HepG2 (cell line): Measurements from ENCODE around the gene ARL17A. TPM values are rescaled to one million over a fixed set of nuclear protein-coding genes. Genes with fewer than 3 reads are reported as not detected.
A peak's percentile ranks its signal among the peaks of the same experiment; 100 is the strongest.
"Not testable (repeated sequence)": the region's sequence is repeated elsewhere in the genome, so short reads cannot be mapped to it uniquely, and the experiment has no call there.

ENCODE experiments used
- ATAC-seq: fragments of 200-7000 bp; cut with Tn5 transposase; 3 replicates; pipeline ENCODE4 v1.9.1; 2020; ENCODE audit warnings: mild to moderate bottlenecking, moderate library complexity
- BruUV-seq: library from RNA; stranded (reverse); fragments of 400-500 nt; replicated peaks from 2 replicates; lab custom pipeline; 2021; lab: Mats Ljungman, UMichigan
- CTCF ChIA-PET: fragments of 300-600 bp; formaldehyde crosslinking; extraction: SDS; loops from one replicate; lab custom pipeline; 2021; ENCODE audit warnings: low total read pairs, inconsistent platforms, low intra/inter-chr PET ratio; lab: Yijun Ruan, JAX
- POLR2A ChIA-PET: fragments of 350-600 bp; sonication (Branson Sonifier 250); formaldehyde crosslinking; loops from one replicate; lab custom pipeline; 2020; ENCODE audit warnings: antibody characterized with exemption, inconsistent platforms; lab: Yijun Ruan, JAX
- DNase-seq: peaks from one replicate; pipeline ENCODE4 v3.0.0-alpha.2; 2015; ENCODE audit warnings: low spot score
- FAIRE-seq: peaks from 3 replicates; lab custom pipeline; 2011; peaks lifted over from hg19 to GRCh38; lab: Jason Lieb, UNC
- H2AFZ ChIP-seq: one replicate; pipeline ENCODE4 v1.6.1; 2011; ENCODE audit warnings: low read length, inconsistent platforms
- H3K27ac ChIP-seq: fragments of 300-600 bp; 3 replicates; pipeline ENCODE4 v1.8.0; 2011; ENCODE audit warnings: mixed run types, mild to moderate bottlenecking, mixed read lengths, low read length, inconsistent platforms; ENCODE audit not compliant: insufficient read depth; ENCODE audit errors: extremely low read length
- H3K27me3 ChIP-seq, 2 experiments: fragments of 200-600 bp in 1 of 2; 2 replicates in 1 of 2; 3 replicates in 1 of 2; pipeline versions ENCODE4 v1.6.0 to v1.8.0; 2011; ENCODE audit warnings: low read length in 2 of 2, mild to moderate bottlenecking in 2 of 2, moderate library complexity in 2 of 2, inconsistent platforms in 1 of 2; ENCODE audit not compliant: insufficient read depth in 2 of 2, control insufficient read depth in 1 of 2
- H3K36me3 ChIP-seq, 2 experiments: fragments of 200-600 bp in 1 of 2; replicated peaks in 1 of 2; 2 replicates in 1 of 2; 3 replicates in 1 of 2; pipeline versions ENCODE4 v1.5.1 to v1.8.0; 2011; ENCODE audit warnings: low read length in 2 of 2, inconsistent platforms in 1 of 2; ENCODE audit not compliant: insufficient read depth in 2 of 2, control insufficient read depth in 1 of 2
- H3K4me1 ChIP-seq: 2 replicates; pipeline ENCODE4 v1.5.1; 2012; ENCODE audit warnings: low read length, inconsistent platforms; ENCODE audit not compliant: insufficient read depth
- H3K4me2 ChIP-seq: 2 replicates; pipeline ENCODE4 v1.6.0; 2011; ENCODE audit warnings: low read depth, low read length, inconsistent platforms
- H3K4me3 ChIP-seq, 3 experiments: fragments of 200-600 bp in 1 of 3; sonication (generic), shearing (Covaris generic) in 1 of 3; replicated peaks in 1 of 3; 2 replicates each; pipeline ENCODE4 v1.5.1; 2011 to 2016; ENCODE audit warnings: low read length in 3 of 3, inconsistent platforms in 2 of 3, low read depth in 2 of 3, mild to moderate bottlenecking in 2 of 3, control low read depth in 1 of 3, mixed read lengths in 1 of 3; ENCODE audit not compliant: insufficient read depth in 1 of 3
- H3K79me2 ChIP-seq: one replicate; pipeline ENCODE4 v1.6.1; 2011; ENCODE audit warnings: low read length, inconsistent platforms; ENCODE audit not compliant: insufficient read depth
- H3K9ac ChIP-seq: 2 replicates; pipeline ENCODE4 v1.6.0; 2011; ENCODE audit warnings: mild to moderate bottlenecking, low read depth, low read length, inconsistent platforms; ENCODE audit not compliant: insufficient read depth
- H3K9me3 ChIP-seq: 2 replicates; pipeline ENCODE4 v1.5.1; 2012; ENCODE audit warnings: mild to moderate bottlenecking, low read length
- H4K20me1 ChIP-seq: 2 replicates; pipeline ENCODE4 v1.6.0; 2011; ENCODE audit warnings: inconsistent platforms, mild to moderate bottlenecking, low read length, moderate library complexity; ENCODE audit not compliant: insufficient read depth
- WGBS: methylation state at CpG from one replicate; pipeline ENCODE4 v1.1.6; 2017; ENCODE audit warnings: low lambda C conversion rate; 5-methylcytosine and 5-hydroxymethylcytosine counted together
- in situ Hi-C: cut with HindIII; loops from 2 replicates; pipeline ENCODE4 v1.10.0; 2017; ENCODE audit warnings: low pct_unique_long_range_greater_than_20kb; ENCODE audit not compliant: extremely low pct_ligation_motif_present
- intact Hi-C: fragments of 100-400 bp; cut with micrococcal nuclease; formaldehyde crosslinking; loops from one replicate; pipeline ENCODE4 v1.10.0; 2022; ENCODE audit not compliant: unreplicated experiment
- polyA plus RNA-seq, 8 experiments: library from polyadenylated mRNA; depleted of rRNA in 3 of 8; stranded (reverse) in 7 of 8; unstranded in 1 of 8; fragments of >200 nt; fragmentation: Illumina TruSeq in 4 of 8; extraction: Trizol in 4 of 8; gene quantifications; 2 replicates each; pipeline versions ENCODE4 v1.2.1 to v1.2.3, GENCODE V29; 2011 to 2016; ENCODE audit warnings: low read depth in 4 of 8, missing spikeins in 1 of 8, mixed read lengths in 1 of 8; ENCODE audit not compliant: insufficient read depth in 1 of 8
- total RNA-seq, 5 experiments: library from RNA; depleted of rRNA; stranded (reverse); fragments of >200 nt; fragmentation: Illumina TruSeq; extraction: Trizol; gene quantifications; 2 replicates each; pipeline ENCODE4 v1.2.3, GENCODE V29; 2016; ENCODE audit warnings: low read depth in 1 of 5

The ARL17A gene
- total and polyA plus RNA-seq, 2 of the 13 experiments (the other 11 are each of a cell fraction or from before 2014, with no cell fraction given), result 18.8 to 19.4 TPM

DNA sequence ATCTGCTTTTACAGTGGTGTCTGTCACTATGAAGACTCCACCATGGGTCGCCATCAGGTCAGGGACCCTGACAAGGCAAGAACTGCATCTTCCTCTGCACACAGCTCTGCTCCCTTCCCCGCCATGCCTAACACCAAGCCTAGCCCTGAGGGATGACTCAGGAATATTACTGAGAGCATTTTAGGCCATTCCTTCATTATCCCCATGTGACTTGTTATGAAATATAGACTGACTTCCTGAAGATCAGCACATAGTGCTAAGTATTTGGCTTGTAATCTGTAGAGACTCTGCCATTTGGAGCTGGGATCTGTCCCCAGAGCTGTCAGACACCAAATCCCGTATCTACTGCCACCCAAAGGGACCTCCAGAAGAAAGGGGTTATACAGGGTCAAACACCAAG, 19.4 kb downstream of the ARL17A start:
- H3K9ac ChIP-seq, H3K4me3 ChIP-seq, POLR2A ChIA-PET, H3K4me1 ChIP-seq, CTCF ChIA-PET, H3K9me3 ChIP-seq, H4K20me1 ChIP-seq, H3K27me3 ChIP-seq, H3K4me2 ChIP-seq, H3K36me3 ChIP-seq, H3K79me2 ChIP-seq, H2AFZ ChIP-seq, FAIRE-seq, in situ Hi-C loops, intact Hi-C loops, DNase-seq, H3K27ac ChIP-seq: not testable (repeated sequence)
- no CpG with 5 or more reads among the region's 3 CpGs for WGBS
- peak; percentile 41; the same call in 2 of the 3 replicates for ATAC-seq
- TSS peak; percentile 41 for BruUV-seq

DNA sequence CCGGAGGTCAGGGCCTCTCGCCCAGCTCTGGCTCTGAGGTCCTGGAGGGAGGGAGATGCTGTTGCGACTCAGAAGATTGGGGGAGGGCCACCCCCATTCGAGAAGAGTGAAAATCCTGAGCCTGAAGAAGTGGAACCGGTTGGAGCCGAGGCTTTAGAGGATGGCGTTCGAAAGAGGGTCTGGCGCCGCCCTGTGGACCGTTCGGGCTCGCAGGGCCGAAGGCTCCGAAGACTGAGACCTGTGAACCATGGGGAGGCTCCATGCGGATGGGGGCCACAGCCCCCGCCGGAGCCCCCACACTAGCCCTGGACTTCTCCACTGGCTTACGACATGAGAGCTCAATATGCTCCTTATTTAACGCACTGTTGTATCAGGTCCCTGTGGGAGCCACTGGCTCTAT, 20.3 kb downstream of the ARL17A start:
- H3K9me3 ChIP-seq, H3K4me1 ChIP-seq, BruUV-seq, H3K9ac ChIP-seq, H3K79me2 ChIP-seq, in situ Hi-C loops, DNase-seq, H4K20me1 ChIP-seq, H3K27ac ChIP-seq, H3K36me3 ChIP-seq, POLR2A ChIA-PET, H3K4me3 ChIP-seq, FAIRE-seq, H2AFZ ChIP-seq, CTCF ChIA-PET, H3K4me2 ChIP-seq, intact Hi-C loops, H3K27me3 ChIP-seq: not testable (repeated sequence)
- ATAC-seq, result peak; percentile 69
- no CpG with 5 or more reads among the region's 20 CpGs for WGBS

DNA sequence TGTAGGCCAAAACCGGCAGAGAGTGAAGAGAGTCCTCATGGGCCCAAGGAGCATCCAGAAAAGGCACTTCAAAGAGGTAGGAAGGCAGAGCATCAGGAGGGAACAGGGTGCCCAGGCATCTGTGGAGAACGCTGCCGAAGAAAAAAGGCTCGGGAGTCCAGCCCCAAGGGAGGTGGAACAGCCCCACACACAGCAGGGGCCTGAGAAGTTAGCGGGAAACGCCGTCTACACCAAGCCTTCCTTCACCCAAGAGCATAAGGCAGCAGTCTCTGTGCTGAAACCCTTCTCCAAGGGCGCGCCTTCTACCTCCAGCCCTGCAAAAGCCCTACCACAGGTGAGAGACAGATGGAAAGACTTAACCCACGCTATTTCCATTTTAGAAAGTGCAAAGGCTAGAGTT, 30.9 kb downstream of the ARL17A start:
- FAIRE-seq, intact Hi-C loops, H3K27ac ChIP-seq, H2AFZ ChIP-seq, CTCF ChIA-PET, POLR2A ChIA-PET, H3K27me3 ChIP-seq, H3K9me3 ChIP-seq, DNase-seq, H3K4me1 ChIP-seq, H3K4me3 ChIP-seq, in situ Hi-C loops, ATAC-seq, H3K36me3 ChIP-seq, H4K20me1 ChIP-seq, H3K9ac ChIP-seq, H3K4me2 ChIP-seq, H3K79me2 ChIP-seq: not testable (repeated sequence)
- TSS peak; percentile 67 for BruUV-seq
- WGBS, result 96% methylated on average over 9 of the region's 10 CpGs

DNA sequence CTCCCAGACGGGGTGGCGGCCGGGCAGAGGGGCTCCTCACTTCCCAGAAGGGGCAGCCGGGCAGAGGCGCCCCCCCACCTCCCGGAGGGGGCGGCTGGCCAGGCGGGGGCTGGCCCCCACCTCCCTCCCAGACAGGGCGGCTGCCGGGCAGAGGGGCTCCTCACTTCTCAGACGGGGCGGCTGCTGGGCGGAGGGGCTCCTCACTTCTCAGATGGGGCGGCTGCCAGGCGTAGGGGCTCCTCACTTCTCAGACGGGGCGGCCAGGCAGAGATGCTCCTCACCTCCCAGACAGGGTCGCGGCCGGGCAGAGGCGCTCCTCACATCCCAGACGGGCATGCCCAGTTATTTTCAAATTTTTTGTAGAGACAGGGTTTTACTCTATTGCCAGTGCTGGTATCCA, 44.8 kb downstream of the ARL17A start:
- FAIRE-seq, BruUV-seq, H2AFZ ChIP-seq, ATAC-seq, CTCF ChIA-PET, in situ Hi-C loops, H3K36me3 ChIP-seq, H3K4me1 ChIP-seq, intact Hi-C loops, H3K79me2 ChIP-seq, H3K4me2 ChIP-seq, H3K9me3 ChIP-seq, H3K27me3 ChIP-seq, POLR2A ChIA-PET, H3K4me3 ChIP-seq, H4K20me1 ChIP-seq, H3K27ac ChIP-seq, DNase-seq, H3K9ac ChIP-seq: not testable (repeated sequence)
- 98% methylated on average over 7 of the region's 22 CpGs for WGBS
